Dendritic cell treated with granulocyte-macrophage colony-stimulating factor and Interleukin-4, amounts not matched to agents 40 ng/mL and 50 ng/mL, for 4 days (primary cell): Measurements from ENCODE around the gene EVX2.

Experiments
- H3K27ac Mint-ChIP-seq: one replicate; pipeline ENCODE4 v1.8.0; 2022; ENCODE audit warnings: mild to moderate bottlenecking, mixed read lengths
- H3K27me3 Mint-ChIP-seq: one replicate; pipeline ENCODE4 v1.8.0; 2022; ENCODE audit warnings: mild to moderate bottlenecking, mixed read lengths
- H3K36me3 Mint-ChIP-seq: one replicate; pipeline ENCODE4 v1.8.0; 2022; ENCODE audit warnings: low read depth, mixed read lengths
- H3K4me1 Mint-ChIP-seq: one replicate; pipeline ENCODE4 v1.8.0; 2022; ENCODE audit warnings: low read depth, mixed read lengths
- H3K4me3 Mint-ChIP-seq: one replicate; pipeline ENCODE4 v1.8.0; 2022; ENCODE audit warnings: mild to moderate bottlenecking, moderate library complexity, mixed read lengths
- H3K9me3 Mint-ChIP-seq: one replicate; pipeline ENCODE4 v1.8.0; 2022; ENCODE audit warnings: mixed read lengths
- intact Hi-C: fragments of 100-400 bp; cut with micrococcal nuclease; formaldehyde crosslinking; loops from one replicate; pipeline ENCODE4 v1.15.0; 2022

EVX2 gene

GRCh38 chr2:176089843-176090395 is 6.2 kb upstream of the EVX2 start:
- Mint-ChIP-seq H3K9me3 (no peaks in the 10 kb centered on the region), H3K27me3 (peaks cover 95% of the 10 kb centered on the region), H3K4me1 (peaks cover 52% of the 10 kb centered on the region), H3K36me3 (no peaks in the 10 kb centered on the region), H3K27ac (no peak overlapping the region), H3K4me3 (no peak overlapping the region)
- intact Hi-C loops, result loop anchor here (2.0 to 10.0 kb wide), 2 partner anchors 85 to 723 kb away; partner anchors contain the start of gene LNPK

- Mint-ChIP-seq H3K27ac (no peak overlapping the region), H3K4me3 (no peak overlapping the region), H3K27me3 (peaks cover 95% of the 10 kb centered on the region), H3K9me3 (no peaks in the 10 kb centered on the region), H3K4me1 (peaks cover 59% of the 10 kb centered on the region), H3K36me3 (no peaks in the 10 kb centered on the region)
- intact Hi-C loops, result loop anchor here (2.0 kb wide), 1 partner anchor 722 kb away; no protein-coding TSS in a partner anchor
Measured at GRCh38 chr2:176088937-176089842, 5.4 kb upstream of the EVX2 start.

- intact Hi-C loops, result loop anchor here (2.0 kb wide), 1 partner anchor 721 kb away; no protein-coding TSS in a partner anchor
Measured at GRCh38 chr2:176088048-176088936, 4.5 kb upstream of the EVX2 start.

GRCh38 chr2:176087330-176088047 is 3.7 kb upstream of the EVX2 start:
- Mint-ChIP-seq H3K27ac (no peak overlapping the region), H3K4me3 (peak overlapping the region; percentile 79), H3K9me3 (no peaks in the 10 kb centered on the region), H3K4me1 (peaks cover 53% of the 10 kb centered on the region), H3K27me3 (peaks cover 98% of the 10 kb centered on the region), H3K36me3 (no peaks in the 10 kb centered on the region)
- intact Hi-C loops, result loop anchor here (2.0 kb wide), 1 partner anchor 721 kb away; no protein-coding TSS in a partner anchor

More at GRCh38 chr2:176088048-176088936, 4.5 kb upstream of the EVX2 start:
- Mint-ChIP-seq H3K27ac (no peak overlapping the region), H3K9me3 (no peaks in the 10 kb centered on the region), H3K4me1 (peaks cover 54% of the 10 kb centered on the region), H3K36me3 (no peaks in the 10 kb centered on the region), H3K27me3 (peaks cover 95% of the 10 kb centered on the region), H3K4me3 (peak overlapping the region; percentile 79)

GRCh38 chr2:176085861-176086771 is 2.4 kb upstream of the EVX2 start:
- H3K4me3 Mint-ChIP-seq, result no peak overlapping the region
- H3K9me3 Mint-ChIP-seq, result no peaks in the 10 kb centered on the region
- H3K27me3 Mint-ChIP-seq, result peaks cover 100% of the 10 kb centered on the region
- intact Hi-C loops, result no loop called here
- H3K27ac Mint-ChIP-seq, result no peak overlapping the region
- H3K36me3 Mint-ChIP-seq, result no peaks in the 10 kb centered on the region
- peaks cover 39% of the 10 kb centered on the region for H3K4me1 Mint-ChIP-seq

GRCh38 chr2:176085120-176085788 is 1.5 kb upstream of the EVX2 start:
- Mint-ChIP-seq H3K27me3 (peaks cover 100% of the 10 kb centered on the region), H3K36me3 (no peaks in the 10 kb centered on the region), H3K9me3 (no peaks in the 10 kb centered on the region), H3K4me1 (peaks cover 42% of the 10 kb centered on the region), H3K27ac (no peak overlapping the region), H3K4me3 (no peak overlapping the region)
- intact Hi-C loops, result no loop called here

GRCh38 chr2:176084611-176085119 is 903 bp upstream of the EVX2 start:
- intact Hi-C loops, result no loop called here
- no peaks in the 10 kb centered on the region for H3K36me3 Mint-ChIP-seq
- no peak overlapping the region for H3K4me3 Mint-ChIP-seq
- peaks cover 96% of the 10 kb centered on the region for H3K27me3 Mint-ChIP-seq
- no peak overlapping the region for H3K27ac Mint-ChIP-seq
- peaks cover 44% of the 10 kb centered on the region for H3K4me1 Mint-ChIP-seq
- no peaks in the 10 kb centered on the region for H3K9me3 Mint-ChIP-seq

GRCh38 chr2:176082824-176083751 is 674 bp downstream of the EVX2 start:
- Mint-ChIP-seq H3K4me3 (no peak overlapping the region), H3K4me1 (peaks cover 54% of the 10 kb centered on the region), H3K9me3 (no peaks in the 10 kb centered on the region), H3K27me3 (peaks cover 96% of the 10 kb centered on the region), H3K27ac (no peak overlapping the region), H3K36me3 (no peaks in the 10 kb centered on the region)
- intact Hi-C loops, result no loop called here

GRCh38 chr2:176082525-176082823 is 1.3 kb downstream of the EVX2 start:
- Mint-ChIP-seq H3K36me3 (no peaks in the 10 kb centered on the region), H3K4me1 (peaks cover 50% of the 10 kb centered on the region), H3K9me3 (no peaks in the 10 kb centered on the region), H3K27ac (no peak overlapping the region), H3K27me3 (peaks cover 90% of the 10 kb centered on the region), H3K4me3 (no peak overlapping the region)
- intact Hi-C loops, result no loop called here

- Mint-ChIP-seq H3K4me3 (no peak overlapping the region), H3K36me3 (no peaks in the 10 kb centered on the region)
Measured at GRCh38 chr2:176081837-176082524, 1.8 kb downstream of the EVX2 start.

GRCh38 chr2:176081376-176081836 is 2.4 kb downstream of the EVX2 start:
- intact Hi-C loops, result no loop called here
- Mint-ChIP-seq H3K4me1 (peaks cover 49% of the 10 kb centered on the region), H3K36me3 (no peaks in the 10 kb centered on the region), H3K9me3 (no peaks in the 10 kb centered on the region), H3K27me3 (peaks cover 83% of the 10 kb centered on the region), H3K4me3 (no peak overlapping the region), H3K27ac (no peak overlapping the region)

More at GRCh38 chr2:176081837-176082524, 1.8 kb downstream of the EVX2 start:
- peaks cover 85% of the 10 kb centered on the region for H3K27me3 Mint-ChIP-seq
- H3K4me1 Mint-ChIP-seq, result peaks cover 50% of the 10 kb centered on the region
- intact Hi-C loops, result no loop called here
- H3K27ac Mint-ChIP-seq, result no peak overlapping the region
- no peaks in the 10 kb centered on the region for H3K9me3 Mint-ChIP-seq
